Measurements from ENCODE around the gene IL36B.
"Not testable (repeated sequence)": the region's sequence is repeated elsewhere in the genome, so short reads cannot be mapped to it uniquely, and the experiment has no call there.

IL36B gene

DNA sequence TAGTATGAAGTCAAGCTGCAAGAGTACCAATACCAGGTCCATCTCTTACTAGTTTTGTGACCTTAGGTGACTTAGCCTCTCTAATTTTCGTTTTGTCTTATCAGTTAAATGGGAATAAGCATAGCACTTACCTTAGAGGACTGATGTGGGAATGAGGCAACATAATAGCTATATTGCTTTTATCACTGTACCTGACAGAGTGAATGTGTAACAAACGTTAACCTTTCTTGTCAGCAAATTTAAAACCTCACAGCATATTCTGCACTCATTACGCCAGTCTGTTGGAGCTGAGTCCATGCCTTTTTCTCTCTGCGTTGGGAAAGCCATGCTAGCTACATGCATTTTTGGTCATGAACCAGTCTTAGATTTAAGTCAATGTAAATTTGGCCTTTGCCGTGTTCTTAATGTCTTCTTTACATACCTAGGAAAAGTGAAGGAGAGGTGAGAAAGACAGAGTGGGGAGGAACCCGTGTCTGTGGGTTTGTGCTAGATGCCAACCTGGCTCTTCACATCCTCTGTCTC is at the start of gene IL36B:
Gene IL36B, minus strand, starts transcription at position 472 of the 522 bp plus-strand sequence.
- no peak for DNase-seq (ENCODE audit: low read depth in 2 of 2)

- no peak for DNase-seq (ENCODE audit: low read depth in 2 of 2)
Observed at GRCh38 chr2:113102133-113102532, 49.5 kb upstream of the IL36B start.

DNA sequence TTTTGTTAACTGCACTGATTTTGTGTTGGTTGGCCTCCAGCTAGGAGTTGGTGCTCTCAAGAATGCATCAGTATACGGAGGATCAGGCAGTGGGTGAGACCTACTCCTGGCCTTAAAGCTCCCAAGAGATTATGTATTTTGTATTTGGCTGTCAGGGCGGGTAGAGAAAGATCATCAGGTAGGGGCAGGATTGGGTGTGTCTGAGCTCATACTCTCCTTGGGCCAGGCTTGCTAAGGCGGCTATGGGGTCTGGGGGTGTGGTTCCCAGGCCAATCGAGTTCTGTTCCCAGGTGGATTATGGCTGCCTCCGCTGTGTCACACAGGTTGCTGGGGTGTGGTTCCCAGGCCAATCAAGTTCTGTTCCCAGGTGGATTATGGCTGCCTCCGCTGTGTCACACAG is 45.9 kb upstream of the IL36B start:
- DNase-seq (ENCODE audit: low read depth in 2 of 2) = no peak

DNA sequence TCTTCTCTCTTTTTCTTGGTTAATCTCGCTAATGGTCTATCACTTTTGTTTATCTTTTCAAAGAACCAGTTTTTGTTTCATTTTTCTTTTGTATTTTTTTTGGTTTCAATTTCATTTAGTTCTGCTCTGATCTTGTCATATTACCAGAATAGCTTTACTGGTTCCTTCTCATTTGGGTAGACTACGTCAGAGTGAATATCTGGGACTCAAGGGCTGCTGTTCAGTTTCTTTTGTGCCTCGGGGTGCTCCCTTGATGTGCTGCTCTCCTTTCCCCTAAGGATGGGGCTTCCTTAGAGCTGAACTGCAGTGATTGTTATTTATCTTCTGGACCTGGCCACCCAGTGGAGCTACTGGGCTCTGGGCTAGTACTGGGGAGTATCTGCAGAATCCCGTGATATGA is 45.4 kb upstream of the IL36B start:
- DNase-seq (ENCODE audit: low read depth in 2 of 2) = no peak

- DNase-seq (ENCODE audit: low read depth in 2 of 2) = not testable (repeated sequence)
Observed at GRCh38 chr2:113096842-113097618, 44.4 kb upstream of the IL36B start.

- DNase-seq (ENCODE audit: low read depth in 2 of 2) = not testable (repeated sequence)
Observed at GRCh38 chr2:113096306-113096705, 43.6 kb upstream of the IL36B start.

- no peak for DNase-seq (ENCODE audit: low read depth in 2 of 2)
Observed at GRCh38 chr2:113093613-113093977, 40.9 kb upstream of the IL36B start.

DNA sequence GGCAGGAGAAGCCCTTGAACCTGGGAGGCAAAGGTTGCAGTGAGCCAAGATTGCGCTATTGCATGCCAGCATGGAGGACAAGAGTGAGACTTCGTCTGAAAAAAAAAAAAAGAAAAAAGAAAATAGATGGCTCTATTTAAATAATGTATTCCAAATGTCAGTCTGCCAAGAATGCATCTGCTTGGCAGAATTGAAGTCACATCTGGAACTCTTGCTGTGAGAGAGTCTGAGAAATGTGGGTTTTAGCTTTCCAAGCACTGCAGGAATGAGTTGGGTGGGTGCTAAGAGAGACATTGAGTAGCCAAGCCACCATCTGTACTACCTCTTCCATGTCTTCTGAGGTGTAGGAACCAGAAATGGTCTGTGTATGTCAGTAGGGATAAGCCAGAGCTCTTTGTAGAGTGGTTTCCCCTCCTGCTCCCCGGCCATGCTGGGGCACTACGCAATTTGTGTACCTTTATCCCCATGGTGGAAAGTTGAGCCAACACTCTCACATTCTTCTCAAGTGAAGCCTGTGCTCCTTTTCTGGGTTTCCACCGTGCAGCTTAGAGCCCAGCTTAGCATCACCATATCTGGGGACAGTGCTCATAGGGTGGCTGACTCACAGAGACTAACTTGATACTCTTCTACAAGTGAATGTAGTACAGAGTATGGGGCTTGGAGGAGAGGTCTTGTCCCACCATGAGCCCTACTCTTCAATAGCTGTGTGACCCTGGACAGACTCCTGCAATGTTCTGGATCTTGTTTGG is 40.4 kb upstream of the IL36B start:
- DNase-seq (ENCODE audit: low read depth in 2 of 2) = no peak

DNA sequence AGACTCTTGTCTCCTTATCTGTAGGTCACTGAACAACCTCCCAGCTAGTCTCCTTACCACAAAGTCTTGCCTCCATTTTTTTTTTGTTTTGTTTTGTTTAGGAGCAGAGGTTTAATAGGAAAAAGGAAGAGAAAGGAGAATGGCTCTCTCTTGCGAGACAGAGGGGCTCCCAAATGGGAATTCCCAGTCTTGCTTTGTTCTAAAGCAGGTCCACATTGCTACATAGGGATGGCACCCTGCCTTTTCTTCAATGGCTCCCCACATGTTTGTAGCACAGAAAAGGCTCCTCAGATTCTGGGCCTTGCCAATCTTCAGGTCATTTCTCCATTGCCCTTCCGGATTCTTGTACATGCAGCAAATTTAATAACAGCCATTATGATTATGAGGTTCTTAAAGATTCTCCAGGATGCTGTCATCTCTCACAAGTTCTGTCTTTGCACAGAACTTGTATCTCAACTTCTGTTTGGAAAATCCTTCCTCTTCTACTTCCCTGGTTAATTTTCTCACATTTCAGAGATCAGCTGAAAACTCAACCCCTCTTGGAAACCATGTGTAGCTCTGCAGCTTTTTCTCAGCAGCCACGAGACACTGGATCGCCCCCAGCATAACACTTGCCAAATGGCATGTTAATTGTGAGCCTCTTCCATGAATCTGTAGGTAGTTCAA is 38.7 kb upstream of the IL36B start:
- no peak for DNase-seq (ENCODE audit: low read depth in 2 of 2)

- no peak for DNase-seq (ENCODE audit: low read depth in 2 of 2)
Observed at GRCh38 chr2:113089916-113090315, 37.2 kb upstream of the IL36B start.

DNA sequence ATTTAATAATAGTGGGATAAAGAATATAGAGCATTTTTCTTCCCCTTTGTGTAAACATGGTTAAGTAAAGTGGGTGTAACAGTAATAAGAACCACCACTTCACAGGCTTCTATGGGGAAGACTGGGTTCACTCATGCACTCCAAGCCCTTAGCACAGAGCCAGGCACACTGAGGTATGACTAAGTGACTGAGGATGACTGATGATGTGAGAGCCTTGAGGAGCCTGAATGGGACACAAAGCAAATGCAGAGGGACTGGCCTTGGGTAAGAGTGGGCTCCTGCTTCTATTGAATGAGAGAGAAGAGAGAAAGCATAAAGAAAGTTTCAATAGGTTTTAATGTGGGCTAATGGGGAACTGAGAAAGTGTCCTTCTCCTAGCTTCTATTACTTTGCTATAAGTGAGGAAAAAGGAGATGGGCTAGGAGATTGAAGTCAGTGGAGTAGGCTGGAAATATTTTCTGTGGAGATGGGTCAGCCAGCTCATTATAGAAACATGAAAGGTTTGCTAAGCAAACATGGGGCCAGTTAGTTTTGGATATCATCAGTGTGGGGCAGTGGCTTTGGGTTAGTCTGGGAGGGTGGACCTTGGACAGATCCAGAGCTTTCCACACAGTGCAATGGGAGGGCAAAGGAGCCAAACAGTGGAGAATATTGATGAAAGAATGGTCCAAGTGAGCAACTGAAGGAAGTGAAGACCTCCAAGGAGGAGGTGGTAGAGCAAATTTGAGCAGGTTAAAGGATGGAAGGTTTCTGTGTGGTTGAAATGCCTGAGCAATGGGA is 35.7 kb upstream of the IL36B start:
- no peak for DNase-seq (ENCODE audit: low read depth in 2 of 2)

- no peak for DNase-seq (ENCODE audit: low read depth in 2 of 2)
Observed at GRCh38 chr2:113085542-113085941, 32.9 kb upstream of the IL36B start.

DNA sequence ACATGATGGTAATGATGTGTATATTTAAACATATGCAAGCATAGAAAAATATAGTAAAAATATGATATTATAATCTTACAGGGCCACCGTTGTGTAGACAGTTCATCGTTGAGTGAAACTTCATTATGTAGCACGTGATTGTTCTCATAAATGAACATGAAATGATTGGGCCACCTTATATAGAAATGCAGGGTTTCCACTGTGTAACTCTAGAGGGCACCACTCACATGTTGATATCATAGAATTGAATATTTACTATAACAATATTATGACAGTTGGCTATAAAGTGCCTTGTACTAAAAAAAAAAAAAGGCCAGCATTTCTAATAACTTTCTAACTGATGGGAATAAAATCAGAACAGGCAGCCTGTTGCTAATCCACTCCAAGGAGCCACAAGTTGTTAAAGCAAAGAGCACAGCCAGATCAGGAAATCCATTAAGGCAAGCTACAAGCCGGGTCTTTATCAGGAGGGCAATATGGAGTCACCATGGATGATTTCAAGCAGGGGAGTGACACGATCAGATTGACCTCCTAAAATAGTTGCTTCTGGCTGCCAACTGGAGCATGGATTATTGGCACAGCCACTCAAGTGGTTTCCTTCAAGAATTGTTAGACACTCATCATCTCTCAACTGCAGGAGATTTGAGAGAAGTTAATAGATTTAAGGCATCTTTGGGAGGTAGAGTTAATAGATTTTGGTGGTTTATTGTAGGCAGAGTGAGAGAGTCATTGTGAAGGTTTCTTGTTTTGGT is 31.8 kb upstream of the IL36B start:
- no peak for DNase-seq (ENCODE audit: low read depth in 2 of 2)

DNA sequence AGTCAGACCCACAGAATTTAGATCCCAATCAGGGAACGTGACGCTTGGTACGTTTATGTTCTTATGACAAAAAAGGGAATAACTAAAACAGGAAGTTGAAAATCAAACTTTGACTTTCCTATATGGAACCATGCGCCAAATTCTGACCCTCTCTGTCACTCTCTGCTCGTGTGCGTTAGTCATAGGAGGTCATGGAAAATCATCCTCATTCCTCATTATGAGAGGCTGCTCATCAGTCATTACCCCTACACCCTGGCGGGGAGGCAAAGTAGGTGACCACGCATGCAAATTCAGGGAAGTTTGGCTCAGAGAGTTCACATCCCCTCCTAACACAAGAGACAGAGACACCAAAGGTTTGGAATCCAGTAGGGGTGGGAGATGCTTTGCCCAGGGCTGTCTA is 30.6 kb upstream of the IL36B start:
- DNase-seq (ENCODE audit: low read depth in 2 of 2) = no peak

GRCh38 chr2:113081488-113082210 is 29.0 kb upstream of the IL36B start:
- DNase-seq (ENCODE audit: low read depth in 2 of 2) = no peak

DNA sequence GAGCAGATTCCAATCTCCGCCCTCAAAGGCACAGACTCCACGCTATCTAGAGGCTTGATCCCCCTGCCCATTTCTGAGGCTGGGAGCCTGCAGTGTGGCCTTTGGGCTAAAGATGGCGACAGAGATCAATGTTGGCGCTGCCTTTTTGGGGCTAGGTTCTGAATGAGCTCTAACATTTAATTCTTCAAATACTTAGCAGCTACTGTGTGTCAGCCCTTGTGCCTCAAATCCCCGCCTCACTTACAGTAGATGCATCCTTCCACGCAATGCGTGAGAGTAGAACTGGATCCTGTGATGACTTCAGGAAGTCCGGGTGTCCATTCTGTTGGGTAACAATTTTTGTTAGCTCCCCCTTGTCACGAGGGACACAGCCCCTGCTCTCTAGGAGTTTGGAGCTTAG is 27.5 kb upstream of the IL36B start:
- DNase-seq (ENCODE audit: low read depth in 2 of 2) = peak; percentile 28 to 52

DNA sequence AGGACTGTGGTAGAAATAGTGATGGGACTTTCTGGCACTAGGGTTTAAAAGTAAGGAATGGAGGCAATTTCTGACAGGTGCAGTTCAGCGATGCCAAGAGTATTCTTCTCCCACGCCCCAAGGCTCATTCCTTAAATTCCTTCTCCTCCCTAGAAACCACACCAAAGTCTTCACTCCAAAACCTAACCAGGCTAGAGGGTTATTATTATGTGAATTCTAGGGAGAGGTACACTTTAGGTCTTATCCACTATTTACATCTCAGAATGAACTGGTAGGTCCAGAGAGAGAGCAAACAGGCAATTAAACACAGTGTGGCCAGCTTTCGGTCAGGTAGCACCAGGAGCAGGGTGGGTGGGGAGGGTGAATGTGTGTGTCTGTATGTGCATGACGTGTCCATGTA is 26.5 kb upstream of the IL36B start:
- DNase-seq (ENCODE audit: low read depth in 2 of 2) = no peak

- no peak for DNase-seq (ENCODE audit: low read depth in 2 of 2)
Observed at GRCh38 chr2:113078350-113078839, 25.7 kb upstream of the IL36B start.

- DNase-seq (ENCODE audit: low read depth in 2 of 2) = no peak
Observed at GRCh38 chr2:113077921-113078320, 25.3 kb upstream of the IL36B start.

Data from stimulated activated CD4-positive, alpha-beta T cell treated with anti-CD3 and anti-CD28 coated beads, Interleukin-12 subunit alpha, Interleukin-12 subunit beta, amount 100 ng/mL, for 24 hours (primary cell).